Ascending aorta (tissue), 2 donors: Measurements from ENCODE around the gene TAMALIN. TPM values are rescaled to one million over a fixed set of nuclear protein-coding genes. Genes with fewer than 3 reads are reported as not detected.

Experiments used
- DNase-seq, 2 donors: peaks; one replicate each; pipeline ENCODE4 v3.0.0-alpha.2; 2019; ENCODE audit warnings: low spot score in 2 of 2
- H3K27ac ChIP-seq, 2 donors: fragments of 200-600 bp; sonication (generic); one replicate each; pipeline ENCODE4 v1.5.1; 2016 to 2017; ENCODE audit warnings: mild to moderate bottlenecking in 1 of 2
- H3K27me3 ChIP-seq: fragments of 200-600 bp; sonication (generic); one replicate; pipeline ENCODE4 v1.5.1; 2017
- H3K36me3 ChIP-seq, 2 donors: fragments of 200-600 bp; sonication (generic); one replicate each; pipeline ENCODE4 v1.5.1; 2016
- H3K4me1 ChIP-seq, 2 donors: fragments of 200-600 bp; sonication (generic); one replicate each; pipeline ENCODE4 v1.5.1; 2016 to 2017; ENCODE audit warnings: mild to moderate bottlenecking in 1 of 2
- H3K4me3 ChIP-seq, 2 donors: fragments of 200-600 bp; sonication (generic); one replicate each; pipeline ENCODE4 v1.5.1; 2016 to 2017; ENCODE audit warnings: mild to moderate bottlenecking in 1 of 2
- H3K9me3 ChIP-seq, 2 donors: fragments of 200-600 bp; sonication (generic); one replicate each; pipeline ENCODE4 v1.5.1; 2016
- intact Hi-C: fragments of 100-400 bp; cut with DNase I; formaldehyde crosslinking; loops from one replicate; pipeline ENCODE4 v1.15.1; 2023
- total RNA-seq: library from RNA; depleted of rRNA; stranded (reverse); fragments of >200 nt; gene quantifications from one replicate; pipeline ENCODE4 v1.1.0, GENCODE V29; 2016
- TF ChIP-seq, protein P1 (sequence below), 3 experiments: fragments of 200-600 bp in 2 of 3; fragments of 450-650 bp in 1 of 3; sonication (generic) in 2 of 3; IDR thresholded peaks; one replicate each; pipeline ENCODE4 v1.5.1; 2016 to 2019; ENCODE audit warnings: antibody characterized with exemption in 3 of 3, mild to moderate bottlenecking in 1 of 3, moderate library complexity in 1 of 3

TAMALIN gene
- total RNA-seq, 1 donor from 2014 or later: 32.6 TPM

DNA sequence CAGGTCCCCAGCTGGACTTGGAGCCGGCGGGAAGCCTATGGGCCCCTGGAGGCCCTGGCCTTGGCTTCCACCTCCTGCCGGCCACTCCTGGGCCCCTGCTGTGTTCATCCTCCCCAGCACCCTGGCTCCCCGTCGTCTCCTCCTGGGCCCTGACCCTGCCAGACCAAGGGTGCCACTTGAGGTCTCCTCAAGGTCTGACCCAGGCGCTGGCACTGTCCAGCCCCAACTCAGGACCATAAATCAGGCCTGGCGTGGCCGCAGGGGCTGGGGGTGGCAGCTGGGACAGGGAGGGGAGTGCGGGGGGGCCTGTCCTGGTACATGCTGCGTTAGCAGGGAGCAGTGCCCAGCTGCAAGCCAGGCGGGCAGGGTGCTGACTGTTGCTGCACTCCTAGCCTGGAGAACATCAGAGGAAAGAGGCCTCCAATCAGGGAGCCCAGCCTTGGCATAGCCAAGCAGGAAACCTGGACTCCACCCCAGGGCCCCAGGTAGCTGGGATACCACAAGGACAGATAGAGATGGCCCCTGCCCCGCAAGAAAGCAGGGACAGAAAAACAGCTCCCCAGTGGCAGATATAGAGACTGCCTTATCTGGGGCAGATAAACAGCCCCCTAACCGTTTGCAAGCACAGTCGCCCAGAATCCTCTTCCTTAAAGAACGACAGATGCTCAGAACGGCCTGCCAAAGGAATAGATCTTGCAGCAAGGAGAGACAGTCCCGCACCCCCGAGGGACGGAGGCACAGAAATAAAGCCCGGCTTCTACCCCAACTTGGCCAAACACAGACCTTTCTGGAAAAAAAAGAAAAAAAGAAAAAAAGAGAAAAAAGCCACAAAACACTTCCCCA, 56.6 kb downstream of the TAMALIN start:
- peak overlapping the region; percentile 14 to 44 for H3K27ac ChIP-seq

DNA sequence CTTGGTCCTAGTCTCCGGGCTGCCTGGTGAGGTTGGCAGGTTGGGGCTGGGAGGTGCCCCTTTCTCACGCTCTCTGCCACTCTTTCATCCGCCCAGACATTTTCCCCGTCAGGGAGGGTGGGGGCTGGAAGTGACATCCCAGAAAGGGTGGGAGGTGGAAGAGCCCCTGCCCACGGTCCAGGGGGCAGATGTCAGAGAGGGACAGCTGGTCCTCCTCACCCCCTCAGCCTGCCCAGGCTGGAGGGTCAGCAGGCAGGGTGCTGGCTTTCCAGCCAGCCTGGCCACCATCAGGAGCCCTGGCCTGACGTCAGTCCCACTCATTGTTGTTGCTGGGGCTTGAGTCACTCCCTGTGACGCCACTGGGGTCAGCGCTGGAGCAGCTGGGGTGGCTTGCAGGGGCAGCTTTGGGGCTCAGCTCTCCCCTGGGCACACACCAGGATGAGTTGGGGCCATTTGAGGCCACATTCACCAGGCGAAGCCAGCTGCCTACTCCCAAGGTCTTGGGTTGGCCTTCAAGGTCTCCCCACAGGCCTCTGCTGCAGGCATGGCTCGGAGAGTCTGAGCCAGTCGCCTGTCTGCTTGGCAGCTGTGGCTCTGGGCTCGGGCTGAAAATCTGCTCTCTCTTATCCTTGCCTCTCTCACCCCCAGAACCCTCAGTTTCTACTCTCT, 57.4 kb downstream of the TAMALIN start:
- no peaks in the 10 kb centered on the region for H3K27me3 ChIP-seq
- TF ChIP-seq, protein P1, sequence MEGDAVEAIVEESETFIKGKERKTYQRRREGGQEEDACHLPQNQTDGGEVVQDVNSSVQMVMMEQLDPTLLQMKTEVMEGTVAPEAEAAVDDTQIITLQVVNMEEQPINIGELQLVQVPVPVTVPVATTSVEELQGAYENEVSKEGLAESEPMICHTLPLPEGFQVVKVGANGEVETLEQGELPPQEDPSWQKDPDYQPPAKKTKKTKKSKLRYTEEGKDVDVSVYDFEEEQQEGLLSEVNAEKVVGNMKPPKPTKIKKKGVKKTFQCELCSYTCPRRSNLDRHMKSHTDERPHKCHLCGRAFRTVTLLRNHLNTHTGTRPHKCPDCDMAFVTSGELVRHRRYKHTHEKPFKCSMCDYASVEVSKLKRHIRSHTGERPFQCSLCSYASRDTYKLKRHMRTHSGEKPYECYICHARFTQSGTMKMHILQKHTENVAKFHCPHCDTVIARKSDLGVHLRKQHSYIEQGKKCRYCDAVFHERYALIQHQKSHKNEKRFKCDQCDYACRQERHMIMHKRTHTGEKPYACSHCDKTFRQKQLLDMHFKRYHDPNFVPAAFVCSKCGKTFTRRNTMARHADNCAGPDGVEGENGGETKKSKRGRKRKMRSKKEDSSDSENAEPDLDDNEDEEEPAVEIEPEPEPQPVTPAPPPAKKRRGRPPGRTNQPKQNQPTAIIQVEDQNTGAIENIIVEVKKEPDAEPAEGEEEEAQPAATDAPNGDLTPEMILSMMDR (IDR thresholded peaks at IDR 0.05): no peak
- intact Hi-C loops: no loop called here
- peak in 1 of 2 donors; percentile 78 for DNase-seq
- H3K27ac ChIP-seq: peak overlapping the region; percentile 14 to 44
- H3K9me3 ChIP-seq: no peaks in the 10 kb centered on the region
- H3K4me1 ChIP-seq: peaks cover 0 to under 1% of the 10 kb centered on the region in 2 donors
- peaks cover 0 to 6% of the 10 kb centered on the region in 2 donors for H3K36me3 ChIP-seq
- H3K4me3 ChIP-seq: no peak overlapping the region

More for the DNA sequence above, 56.6 kb downstream of the TAMALIN start:
- Histone ChIP-seq H3K4me1 (no peaks in the 10 kb centered on the region), H3K36me3 (peaks cover 4 to 14% of the 10 kb centered on the region in 2 donors), H3K27me3 (no peaks in the 10 kb centered on the region), H3K9me3 (no peaks in the 10 kb centered on the region), H3K4me3 (no peak overlapping the region)
- TF ChIP-seq, protein P1 (IDR thresholded peaks at IDR 0.05): no peak
- intact Hi-C loops: no loop called here
- DNase-seq: no peak

Other genes with a start within 250 kb of the TAMALIN start
- not detected for gene FIGNL2, start 158.2 kb upstream of the TAMALIN start, total RNA-seq
- gene ANKRD33, start 118.8 kb upstream of the TAMALIN start, total RNA-seq: not detected
- gene ACVRL1, start 99.4 kb upstream of the TAMALIN start, total RNA-seq: 308 TPM
- 18.7 TPM for gene ACVR1B, start 55.2 kb upstream of the TAMALIN start, total RNA-seq
- gene NR4A1, start 44.5 kb downstream of the TAMALIN start, total RNA-seq: 722 TPM
- gene ATG101, start 63.0 kb downstream of the TAMALIN start, total RNA-seq: 39.8 TPM
- 7.9 TPM for gene SMIM41, start 72.8 kb downstream of the TAMALIN start, total RNA-seq
- gene KRT80, start 185.1 kb downstream of the TAMALIN start, total RNA-seq: not detected
- gene KRT7, start 226.3 kb downstream of the TAMALIN start, total RNA-seq: 153 TPM